Panc1 (cell line): Measurements from ENCODE around the gene MRPL43. TPM values are rescaled to one million over a fixed set of nuclear protein-coding genes. Genes with fewer than 3 reads are reported as not detected.

Experiments used
- ATAC-seq: fragments of 200-7000 bp; cut with Tn5 transposase; 2 replicates; pipeline ENCODE4 v1.9.1; 2020; ENCODE audit warnings: mild to moderate bottlenecking, moderate library complexity
- BruUV-seq: library from RNA; stranded (reverse); fragments of 400-500 nt; replicated peaks from 2 replicates; lab custom pipeline; 2021; lab: Mats Ljungman, UMichigan
- CTCF ChIA-PET: fragments of 300-600 bp; sonication (Branson Sonifier 250); formaldehyde crosslinking; loops from one replicate; lab custom pipeline; 2022; ENCODE audit warnings: antibody characterized with exemption; lab: Charles Lee
- POLR2A ChIA-PET: fragments of 300-600 bp; sonication (Branson Sonifier 250); formaldehyde crosslinking; loops from one replicate; lab custom pipeline; 2022; ENCODE audit warnings: antibody characterized with exemption; lab: Charles Lee
- DNase-seq: peaks from one replicate; pipeline ENCODE4 v3.0.0-alpha.2; 2010; ENCODE audit warnings: low read depth, low spot score
- H3K27ac ChIP-seq: 2 replicates; pipeline ENCODE4 v1.5.1; 2011; ENCODE audit warnings: mild to moderate bottlenecking, low read length, inconsistent platforms
- H3K27me3 ChIP-seq: fragments of 200-500 bp; sonication (Bioruptor generic); 2 replicates; pipeline ENCODE4 v1.6.0; 2014; ENCODE audit warnings: low read length, inconsistent platforms; ENCODE audit not compliant: control insufficient read depth, insufficient read depth
- H3K36me3 ChIP-seq: fragments of 200-500 bp; sonication (Bioruptor generic); 2 replicates; pipeline ENCODE4 v1.5.1; 2014; ENCODE audit warnings: inconsistent platforms, mild to moderate bottlenecking, low read length, moderate library complexity; ENCODE audit not compliant: control insufficient read depth, insufficient read depth
- H3K4me1 ChIP-seq: 2 replicates; pipeline ENCODE4 v1.5.1; 2011; ENCODE audit warnings: inconsistent platforms, mild to moderate bottlenecking, low read length, moderate library complexity; ENCODE audit not compliant: control insufficient read depth, insufficient read depth
- H3K4me3 ChIP-seq, 2 experiments: 2 replicates each; pipeline ENCODE4 v1.5.1; 2011 to 2012; ENCODE audit warnings: low read depth in 2 of 2, low read length in 2 of 2, mild to moderate bottlenecking in 2 of 2, inconsistent platforms in 1 of 2, moderate library complexity in 1 of 2
- H3K9me3 ChIP-seq: fragments of 200-500 bp; sonication (Bioruptor generic); 2 replicates; pipeline ENCODE4 v1.5.1; 2014; ENCODE audit warnings: low read depth, mild to moderate bottlenecking, inconsistent platforms, low read length, moderate library complexity; ENCODE audit not compliant: control insufficient read depth, insufficient read depth
- POLR2AphosphoS5 ChIP-seq: IDR thresholded peaks from 2 replicates; pipeline ENCODE4 v1.6.1; 2012; ENCODE audit warnings: mild to moderate bottlenecking, low read depth, low read length, moderate library complexity
- REST ChIP-seq, 2 experiments: IDR thresholded peaks; 2 replicates each; pipeline ENCODE4 v1.6.1; 2011 to 2012; ENCODE audit warnings: low read depth in 2 of 2, control low read depth in 1 of 2, low read length in 1 of 2, mild to moderate bottlenecking in 1 of 2, moderate library complexity in 1 of 2; ENCODE audit not compliant: insufficient read depth in 1 of 2
- SIN3A ChIP-seq: IDR thresholded peaks from 2 replicates; pipeline ENCODE4 v1.6.1; 2012; ENCODE audit warnings: low read depth, mild to moderate bottlenecking, low read length, moderate library complexity, borderline replicate concordance; ENCODE audit not compliant: insufficient read depth
- TCF7L2 ChIP-seq: IDR thresholded peaks from 2 replicates; pipeline ENCODE4 v1.6.1; 2011; ENCODE audit warnings: mild to moderate bottlenecking, low read depth, low read length, inconsistent platforms
- in situ Hi-C: cut with HindIII; loops from 2 replicates; pipeline ENCODE4 v1.10.0; 2016; ENCODE audit warnings: low sequenced_read_pairs, low pct_unique_long_range_greater_than_20kb
- intact Hi-C: fragments of 100-400 bp; cut with micrococcal nuclease; formaldehyde crosslinking; loops from one replicate; pipeline ENCODE4 v1.10.0; 2022; ENCODE audit not compliant: unreplicated experiment
- total RNA-seq: library from RNA; stranded (reverse); gene quantifications from one replicate; pipeline ENCODE4 v1.2.1, GENCODE V29; 2021; ENCODE audit not compliant: unreplicated experiment
- TF ChIP-seq, protein P1 (sequence below): fragments of 450-650 bp; IDR thresholded peaks from 2 replicates; pipeline ENCODE4 v1.5.1; 2017; ENCODE audit warnings: mild to moderate bottlenecking

The MRPL43 gene
- total RNA-seq, 1 experiment from 2014 or later, result 108 TPM

GRCh38 chr10:100972115-100972903, 15.0 kb downstream of the MRPL43 start:
- no peak overlapping the region for H3K4me3 ChIP-seq
- BruUV-seq, result no TSS peak
- ATAC-seq (no peak), DNase-seq (no peak)
- no peaks in the 10 kb centered on the region for H3K36me3 ChIP-seq
- H3K4me1 ChIP-seq, result peaks cover 10% of the 10 kb centered on the region
- ChIA-PET CTCF (no interaction called here), POLR2A (no interaction called here)
- in situ Hi-C loops, result no loop called here
- TF ChIP-seq, protein P1, sequence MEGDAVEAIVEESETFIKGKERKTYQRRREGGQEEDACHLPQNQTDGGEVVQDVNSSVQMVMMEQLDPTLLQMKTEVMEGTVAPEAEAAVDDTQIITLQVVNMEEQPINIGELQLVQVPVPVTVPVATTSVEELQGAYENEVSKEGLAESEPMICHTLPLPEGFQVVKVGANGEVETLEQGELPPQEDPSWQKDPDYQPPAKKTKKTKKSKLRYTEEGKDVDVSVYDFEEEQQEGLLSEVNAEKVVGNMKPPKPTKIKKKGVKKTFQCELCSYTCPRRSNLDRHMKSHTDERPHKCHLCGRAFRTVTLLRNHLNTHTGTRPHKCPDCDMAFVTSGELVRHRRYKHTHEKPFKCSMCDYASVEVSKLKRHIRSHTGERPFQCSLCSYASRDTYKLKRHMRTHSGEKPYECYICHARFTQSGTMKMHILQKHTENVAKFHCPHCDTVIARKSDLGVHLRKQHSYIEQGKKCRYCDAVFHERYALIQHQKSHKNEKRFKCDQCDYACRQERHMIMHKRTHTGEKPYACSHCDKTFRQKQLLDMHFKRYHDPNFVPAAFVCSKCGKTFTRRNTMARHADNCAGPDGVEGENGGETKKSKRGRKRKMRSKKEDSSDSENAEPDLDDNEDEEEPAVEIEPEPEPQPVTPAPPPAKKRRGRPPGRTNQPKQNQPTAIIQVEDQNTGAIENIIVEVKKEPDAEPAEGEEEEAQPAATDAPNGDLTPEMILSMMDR, result no peak
- TF ChIP-seq POLR2AphosphoS5, result no peak
- no peak for TF ChIP-seq TCF7L2
- TF ChIP-seq SIN3A, result no peak
- TF ChIP-seq REST (IDR thresholded peaks at IDR 0.05; ENCODE audit: insufficient read depth in 1 of 2, low read depth in 2 of 2, low read length in 1 of 2), result no peak
- H3K27ac ChIP-seq, result no peak overlapping the region
- intact Hi-C loops, result no loop called here
- no peaks in the 10 kb centered on the region for H3K9me3 ChIP-seq
- H3K27me3 ChIP-seq, result no peaks in the 10 kb centered on the region

DNA sequence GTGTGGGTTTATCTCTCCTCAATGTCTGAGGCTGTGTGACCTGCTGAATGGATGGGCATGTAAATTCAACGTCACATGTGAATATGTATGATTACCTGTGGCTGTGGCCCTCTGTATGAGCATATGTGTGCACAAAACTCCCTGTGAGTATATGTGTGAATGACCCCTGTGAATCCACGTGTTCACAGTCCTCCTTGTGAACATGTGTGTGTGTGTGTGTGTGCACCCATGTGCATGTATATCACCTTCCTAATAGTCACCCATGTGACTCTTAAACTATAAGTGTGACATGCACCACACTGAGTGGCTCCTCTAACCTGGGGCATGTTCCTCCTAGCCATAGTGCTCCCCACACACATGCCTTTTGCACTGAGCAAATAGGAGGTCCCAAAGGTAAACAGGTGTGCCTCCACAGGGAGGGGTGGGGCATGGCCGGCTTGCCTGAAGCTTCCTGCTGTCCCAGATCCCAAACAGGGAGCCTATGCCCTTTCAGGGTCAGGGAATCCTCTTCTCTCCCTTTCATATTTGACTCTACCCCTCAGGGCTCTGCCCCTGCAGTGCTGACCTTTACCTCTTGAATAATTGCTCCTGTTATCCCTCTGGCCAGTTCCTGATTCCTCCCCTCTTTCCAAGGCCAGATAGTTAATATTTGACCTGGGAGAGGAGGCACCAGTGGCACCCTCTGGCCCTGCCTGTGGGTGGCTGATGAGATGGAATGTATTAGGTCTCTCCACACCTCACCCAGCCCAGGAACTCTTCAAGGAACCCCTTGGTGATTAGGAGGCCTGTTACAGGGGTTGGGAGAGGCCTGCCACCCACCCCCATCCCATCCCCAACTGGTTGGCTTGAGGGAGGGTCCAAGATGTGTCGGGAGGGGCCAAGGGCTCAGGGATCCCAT, 16.1 kb downstream of the MRPL43 start:
- no peak for DNase-seq
- Histone ChIP-seq H3K9me3 (no peaks in the 10 kb centered on the region), H3K27me3 (no peaks in the 10 kb centered on the region), H3K27ac (no peak overlapping the region), H3K4me1 (peaks cover 10% of the 10 kb centered on the region), H3K36me3 (no peaks in the 10 kb centered on the region), H3K4me3 (no peak overlapping the region)
- ChIA-PET CTCF (interaction anchor here (1.6 kb wide), 1 partner anchor 26 kb away, joined by 11 read pairs; no protein-coding TSS in a partner anchor), POLR2A (no interaction called here)
- peak; percentile 9; the same call in 1 of the 2 replicates for ATAC-seq
- TF ChIP-seq REST (IDR thresholded peaks at IDR 0.05; ENCODE audit: insufficient read depth in 1 of 2, low read depth in 2 of 2, low read length in 1 of 2) (no peak), SIN3A (no peak), POLR2AphosphoS5 (no peak), TCF7L2 (no peak)
- TF ChIP-seq, protein P1, result no peak
- intact Hi-C loops, result no loop called here
- no TSS peak for BruUV-seq
- in situ Hi-C loops, result no loop called here
